ENCODE measurements around the gene MYG1. TPM values are rescaled to one million over a fixed set of nuclear protein-coding genes. Genes with fewer than 3 reads are reported as not detected.

Gene MYG1
- total and polyA plus RNA-seq, 2 of the 13 experiments (the other 11 are each of a cell fraction or from before 2014, with no cell fraction given), result 38.6 to 58.0 TPM

GRCh38 chr12:53347905-53348304 is 48.4 kb downstream of the MYG1 start:
- intact Hi-C loops (cut with micrococcal nuclease; ENCODE audit: unreplicated experiment) (loop anchor here (2.0 kb wide), 1 partner anchor 153 kb away; the partner anchor contains the start of gene TARBP2), in situ Hi-C loops (cut with HindIII; ENCODE audit: extremely low pct_ligation_motif_present, low pct_unique_long_range_greater_than_20kb) (loop anchor here (5.0 kb wide), 1 partner anchor 74 kb away; the partner anchor contains the start of gene AMHR2)
- Histone ChIP-seq H3K9me3 (ENCODE audit: low read length) (no peaks in the 10 kb centered on the region), H3K27me3 (ENCODE audit: control insufficient read depth in 1 of 2, insufficient read depth in 2 of 2, low read length in 2 of 2) (peaks cover 1 to 21% of the 10 kb centered on the region in 2 experiments; a peak in 4 of 5 replicates), H4K20me1 (ENCODE audit: insufficient read depth, low read length) (no peaks in the 10 kb centered on the region), H3K9ac (ENCODE audit: insufficient read depth, low read depth, low read length) (no peak overlapping the region), H3K4me1 (ENCODE audit: insufficient read depth, low read length) (peaks cover 21% of the 10 kb centered on the region), H3K79me2 (ENCODE audit: insufficient read depth, low read length) (no peaks in the 10 kb centered on the region), H3K4me3 (replicated peaks in 1 of 3; ENCODE audit: insufficient read depth in 1 of 3, low read depth in 2 of 3, low read length in 3 of 3) (no peak overlapping the region), H3K4me2 (ENCODE audit: low read depth, low read length) (no peak overlapping the region), H3K27ac (ENCODE audit: extremely low read length, insufficient read depth, low read length) (no peak overlapping the region), H2AFZ (ENCODE audit: low read length) (no peak overlapping the region), H3K36me3 (replicated peaks in 1 of 2; ENCODE audit: control insufficient read depth in 1 of 2, insufficient read depth in 2 of 2, low read length in 2 of 2) (no peaks in the 10 kb centered on the region)
- no peak for FAIRE-seq
- BruUV-seq (replicated peaks), result no TSS peak
- 55% methylated on average over 4 of the region's 4 CpGs for WGBS (ENCODE audit: low lambda C conversion rate)
- POLR2A ChIA-PET, result interaction anchor here (0.6 kb wide), 1 partner anchor 93 kb away, joined by 3 read pairs; no protein-coding TSS in a partner anchor
- CTCF ChIA-PET (ENCODE audit: low intra/inter-chr PET ratio, low total read pairs), result no interaction called here
- no peak for ATAC-seq
- DNase-seq (ENCODE audit: low spot score), result no peak
- TF ChIP-seq POLR2G (IDR thresholded peaks at IDR 0.05; ENCODE audit: low read depth, low read length), result no peak
- TF ChIP-seq ZFY (CRISPR knock-in tag; IDR thresholded peaks at IDR 0.05), result no peak
- no peak for TF ChIP-seq ZNF10 (CRISPR knock-in tag; IDR thresholded peaks at IDR 0.05; ENCODE audit: borderline replicate concordance, low read depth)
- TF ChIP-seq TBL1XR1 (IDR thresholded peaks at IDR 0.05; ENCODE audit: borderline replicate concordance, low read length, partially characterized antibody), result no peak
- TF ChIP-seq ZNF18 (CRISPR knock-in tag; IDR thresholded peaks at IDR 0.05; ENCODE audit: insufficient replicate concordance), result no peak
- no peak for TF ChIP-seq ZNF790 (CRISPR knock-in tag; IDR thresholded peaks at IDR 0.05; ENCODE audit: borderline replicate concordance)
- no peak for TF ChIP-seq ZKSCAN5 (CRISPR knock-in tag; IDR thresholded peaks at IDR 0.05)
- TF ChIP-seq HNRNPUL1 (IDR thresholded peaks at IDR 0.05; ENCODE audit: low read depth, low read length), result no peak
- no peak for TF ChIP-seq BRD4 (CRISPR knock-in tag; IDR thresholded peaks at IDR 0.05)
- TF ChIP-seq CC2D1A (CRISPR knock-in tag; IDR thresholded peaks at IDR 0.05), result no peak
- TF ChIP-seq LCORL (IDR thresholded peaks at IDR 0.05), result no peak
- no peak for TF ChIP-seq LCORL (CRISPR knock-in tag; IDR thresholded peaks at IDR 0.05)
- no peak for TF ChIP-seq NFE2 (CRISPR knock-in tag; IDR thresholded peaks at IDR 0.05)
- TF ChIP-seq, protein P1, sequence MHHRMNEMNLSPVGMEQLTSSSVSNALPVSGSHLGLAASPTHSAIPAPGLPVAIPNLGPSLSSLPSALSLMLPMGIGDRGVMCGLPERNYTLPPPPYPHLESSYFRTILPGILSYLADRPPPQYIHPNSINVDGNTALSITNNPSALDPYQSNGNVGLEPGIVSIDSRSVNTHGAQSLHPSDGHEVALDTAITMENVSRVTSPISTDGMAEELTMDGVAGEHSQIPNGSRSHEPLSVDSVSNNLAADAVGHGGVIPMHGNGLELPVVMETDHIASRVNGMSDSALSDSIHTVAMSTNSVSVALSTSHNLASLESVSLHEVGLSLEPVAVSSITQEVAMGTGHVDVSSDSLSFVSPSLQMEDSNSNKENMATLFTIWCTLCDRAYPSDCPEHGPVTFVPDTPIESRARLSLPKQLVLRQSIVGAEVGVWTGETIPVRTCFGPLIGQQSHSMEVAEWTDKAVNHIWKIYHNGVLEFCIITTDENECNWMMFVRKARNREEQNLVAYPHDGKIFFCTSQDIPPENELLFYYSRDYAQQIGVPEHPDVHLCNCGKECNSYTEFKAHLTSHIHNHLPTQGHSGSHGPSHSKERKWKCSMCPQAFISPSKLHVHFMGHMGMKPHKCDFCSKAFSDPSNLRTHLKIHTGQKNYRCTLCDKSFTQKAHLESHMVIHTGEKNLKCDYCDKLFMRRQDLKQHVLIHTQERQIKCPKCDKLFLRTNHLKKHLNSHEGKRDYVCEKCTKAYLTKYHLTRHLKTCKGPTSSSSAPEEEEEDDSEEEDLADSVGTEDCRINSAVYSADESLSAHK (CRISPR knock-in tag; IDR thresholded peaks at IDR 0.05; ENCODE audit: borderline replicate concordance), result no peak
- TF ChIP-seq SALL1 (CRISPR knock-in tag; IDR thresholded peaks at IDR 0.05), result no peak
- no peak for TF ChIP-seq SP4 (CRISPR knock-in tag; IDR thresholded peaks at IDR 0.05)

All from HepG2 (cell line).